GM12878 (cell line): ENCODE data around the gene CWC27. TPM values are rescaled to one million over a fixed set of nuclear protein-coding genes. Genes with fewer than 3 reads are reported as not detected.

Experiments
- ASH2L ChIP-seq: fragments of 300-600, 200-600 bp; sonication (generic); IDR thresholded peaks from 2 replicates; pipeline ENCODE4 v1.6.1; 2017; ENCODE audit warnings: low read depth, mild to moderate bottlenecking, borderline replicate concordance
- BHLHE40 ChIP-seq, 2 experiments: fragments of 450-650 bp in 1 of 2; IDR thresholded peaks; 2 replicates each; pipeline ENCODE4 v1.6.1; 2011 to 2017; ENCODE audit warnings: low read depth in 2 of 2, borderline replicate concordance in 1 of 2, improper control_type of control experiment in 1 of 2, low read length in 1 of 2, mild to moderate bottlenecking in 1 of 2
- MTA2 ChIP-seq: fragments of 450-650 bp; IDR thresholded peaks from 2 replicates; pipeline ENCODE4 v1.6.1; 2016; ENCODE audit warnings: low read depth, mild to moderate bottlenecking, moderate library complexity
- MTA3 ChIP-seq: IDR thresholded peaks from 2 replicates; pipeline ENCODE4 v1.6.1; 2012; ENCODE audit warnings: low read length, inconsistent platforms, borderline replicate concordance
- POLR2AphosphoS2 ChIP-seq: IDR thresholded peaks from 2 replicates; pipeline ENCODE4 v1.6.1; 2011; ENCODE audit warnings: low read depth, mild to moderate bottlenecking, low read length, improper control_type of control experiment, moderate library complexity
- POLR2AphosphoS5 ChIP-seq: IDR thresholded peaks from 2 replicates; pipeline ENCODE4 v1.6.1; 2011; ENCODE audit warnings: mild to moderate bottlenecking, low read length, inconsistent platforms
- RAD51 ChIP-seq: fragments of 450-650 bp; IDR thresholded peaks from 2 replicates; pipeline ENCODE4 v1.6.1; 2016; ENCODE audit warnings: moderate library complexity, mild to moderate bottlenecking, inconsistent platforms
- RB1 ChIP-seq: fragments of 450-650 bp; formaldehyde crosslinking; IDR thresholded peaks from 2 replicates; pipeline ENCODE4 v1.6.1; 2017; ENCODE audit warnings: mild to moderate bottlenecking, borderline replicate concordance
- RCOR1 ChIP-seq: conservative IDR thresholded peaks from 2 replicates; pipeline ENCODE4 v1.6.1; 2012; ENCODE audit warnings: low read depth, low read length, improper control_type of control experiment
- SKIL ChIP-seq: fragments of 450-650 bp; IDR thresholded peaks from 2 replicates; pipeline ENCODE4 v1.6.1; 2017; ENCODE audit warnings: mild to moderate bottlenecking, low read depth, inconsistent platforms; ENCODE audit not compliant: poor library complexity, severe bottlenecking
- SREBF2 ChIP-seq: IDR thresholded peaks from 2 replicates; pipeline ENCODE4 v1.6.1; 2012; ENCODE audit warnings: mild to moderate bottlenecking, low read length
- USF2 ChIP-seq: IDR thresholded peaks from 2 replicates; pipeline ENCODE4 v1.6.1; 2011; ENCODE audit warnings: low read depth, low read length, improper control_type of control experiment, borderline replicate concordance
- ZBTB40 ChIP-seq: fragments of 450-650 bp; IDR thresholded peaks from 2 replicates; pipeline ENCODE4 v1.6.1; 2016; ENCODE audit warnings: mild to moderate bottlenecking, moderate library complexity, borderline replicate concordance
- polyA plus RNA-seq, 11 experiments: library from polyadenylated mRNA; depleted of rRNA in 4 of 11; unstranded in 6 of 11; stranded (reverse) in 5 of 11; fragments of >200 nt; fragmentation: Nextera tagmentation in 4 of 11; fragmentation: Illumina TruSeq in 1 of 11; extraction: Ambion mirVana in 4 of 11; extraction: Trizol in 1 of 11; gene quantifications; 1 replicate in 1 of 11; 2 replicates in 10 of 11; pipeline versions ENCODE4 v1.2.1 to v1.2.3, GENCODE V29; 2011 to 2016; ENCODE audit warnings: inconsistent platforms in 2 of 11, missing spikeins in 2 of 11, low read depth in 1 of 11
- total RNA-seq, 4 experiments: library from RNA; depleted of rRNA in 3 of 4; stranded (reverse); fragments of >200 nt in 3 of 4; fragmentation: Illumina TruSeq in 1 of 4; extraction: Trizol in 1 of 4; gene quantifications; 2 replicates each; pipeline versions ENCODE4 v1.2.1 to v1.2.3, GENCODE V29; 2013 to 2021
- TF ChIP-seq, protein P1 (sequence below): fragments of 450-650 bp; formaldehyde crosslinking; IDR thresholded peaks from 2 replicates; pipeline ENCODE4 v1.4.0; 2022; ENCODE audit warnings: mild to moderate bottlenecking, moderate library complexity
- TF ChIP-seq, protein P2 (sequence below): fragments of 450-650 bp; IDR thresholded peaks from 2 replicates; pipeline ENCODE4 v1.6.1; 2017; ENCODE audit warnings: low read depth, mild to moderate bottlenecking, moderate library complexity

Gene CWC27
- total and polyA plus RNA-seq, 10 of the 15 experiments (the other 5 are each of a cell fraction or from before 2014, with no cell fraction given): 21.7 to 61.9 (median 47.0) TPM

DNA sequence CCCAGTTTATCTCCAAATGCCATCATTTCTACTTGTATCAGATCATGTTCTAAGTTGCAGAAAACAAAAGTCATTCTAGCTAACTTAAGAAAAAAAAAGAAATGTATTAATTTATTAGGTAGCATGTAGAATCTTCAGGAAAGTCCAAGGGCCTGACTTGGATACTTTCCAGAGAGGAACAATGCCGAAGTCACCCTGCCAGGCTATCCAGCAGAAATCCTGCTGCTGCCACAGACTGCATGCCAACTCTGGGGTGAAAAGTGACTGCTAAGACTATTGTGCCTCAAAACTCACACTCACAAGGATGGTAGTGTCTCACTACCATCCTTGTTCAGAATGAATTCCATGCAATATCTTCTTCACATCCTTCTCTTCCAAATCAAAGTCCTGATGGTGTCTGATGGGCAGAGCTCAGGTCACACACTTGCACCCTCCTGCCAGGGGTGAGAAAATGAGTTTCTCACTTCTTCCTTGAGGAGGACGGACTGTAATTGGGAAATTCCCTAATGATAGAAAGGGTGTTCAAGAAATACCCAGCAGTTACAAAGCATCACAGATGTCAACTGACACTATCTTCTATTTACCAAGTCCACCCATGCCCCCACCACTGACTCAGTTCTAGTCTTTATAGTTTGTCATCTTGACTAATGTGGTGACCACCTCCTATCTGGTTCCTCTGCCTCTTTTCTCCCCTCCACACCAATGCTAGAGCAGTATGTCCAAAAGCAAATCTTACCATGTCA is 279.4 kb downstream of the CWC27 start (continued):
- TF ChIP-seq, protein P1, sequence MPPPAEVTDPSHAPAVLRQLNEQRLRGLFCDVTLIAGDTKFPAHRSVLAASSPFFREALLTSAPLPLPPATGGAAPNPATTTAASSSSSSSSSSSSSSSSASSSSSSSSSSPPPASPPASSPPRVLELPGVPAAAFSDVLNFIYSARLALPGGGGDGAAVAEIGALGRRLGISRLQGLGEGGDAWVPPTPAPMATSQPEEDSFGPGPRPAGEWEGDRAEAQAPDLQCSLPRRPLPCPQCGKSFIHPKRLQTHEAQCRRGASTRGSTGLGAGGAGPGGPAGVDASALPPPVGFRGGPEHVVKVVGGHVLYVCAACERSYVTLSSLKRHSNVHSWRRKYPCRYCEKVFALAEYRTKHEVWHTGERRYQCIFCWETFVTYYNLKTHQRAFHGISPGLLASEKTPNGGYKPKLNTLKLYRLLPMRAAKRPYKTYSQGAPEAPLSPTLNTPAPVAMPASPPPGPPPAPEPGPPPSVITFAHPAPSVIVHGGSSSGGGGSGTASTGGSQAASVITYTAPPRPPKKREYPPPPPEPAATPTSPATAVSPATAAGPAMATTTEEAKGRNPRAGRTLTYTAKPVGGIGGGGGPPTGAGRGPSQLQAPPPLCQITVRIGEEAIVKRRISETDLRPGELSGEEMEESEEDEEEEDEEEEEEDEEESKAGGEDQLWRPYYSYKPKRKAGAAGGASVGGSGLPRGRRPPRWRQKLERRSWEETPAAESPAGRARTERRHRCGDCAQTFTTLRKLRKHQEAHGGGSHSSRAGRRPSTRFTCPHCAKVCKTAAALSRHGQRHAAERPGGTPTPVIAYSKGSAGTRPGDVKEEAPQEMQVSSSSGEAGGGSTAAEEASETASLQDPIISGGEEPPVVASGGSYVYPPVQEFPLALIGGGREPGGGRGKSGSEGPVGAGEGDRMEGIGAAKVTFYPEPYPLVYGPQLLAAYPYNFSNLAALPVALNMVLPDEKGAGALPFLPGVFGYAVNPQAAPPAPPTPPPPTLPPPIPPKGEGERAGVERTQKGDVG (CRISPR knock-in tag): no peak
- TF ChIP-seq BHLHE40 (IDR thresholded peaks at IDR 0.05; ENCODE audit: borderline replicate concordance in 1 of 2, low read depth in 2 of 2, low read length in 1 of 2) (no peak; a peak in 1 of 4 replicates), MTA3 (peak; percentile 78; the same call in 1 of the 2 replicates), MTA2 (peak; percentile 79), RCOR1 (no peak), SREBF2 (no peak), SKIL (no peak), ASH2L (no peak), USF2 (no peak), POLR2AphosphoS5 (no peak), POLR2AphosphoS2 (no peak), ZBTB40 (no peak), RAD51 (no peak), RB1 (no peak)
- TF ChIP-seq, protein P2, sequence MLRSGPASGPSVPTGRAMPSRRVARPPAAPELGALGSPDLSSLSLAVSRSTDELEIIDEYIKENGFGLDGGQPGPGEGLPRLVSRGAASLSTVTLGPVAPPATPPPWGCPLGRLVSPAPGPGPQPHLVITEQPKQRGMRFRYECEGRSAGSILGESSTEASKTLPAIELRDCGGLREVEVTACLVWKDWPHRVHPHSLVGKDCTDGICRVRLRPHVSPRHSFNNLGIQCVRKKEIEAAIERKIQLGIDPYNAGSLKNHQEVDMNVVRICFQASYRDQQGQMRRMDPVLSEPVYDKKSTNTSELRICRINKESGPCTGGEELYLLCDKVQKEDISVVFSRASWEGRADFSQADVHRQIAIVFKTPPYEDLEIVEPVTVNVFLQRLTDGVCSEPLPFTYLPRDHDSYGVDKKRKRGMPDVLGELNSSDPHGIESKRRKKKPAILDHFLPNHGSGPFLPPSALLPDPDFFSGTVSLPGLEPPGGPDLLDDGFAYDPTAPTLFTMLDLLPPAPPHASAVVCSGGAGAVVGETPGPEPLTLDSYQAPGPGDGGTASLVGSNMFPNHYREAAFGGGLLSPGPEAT: peak; percentile 75
